Measurements from ENCODE around the gene BPHL.

GRCh38 chr6:3088446-3088845 lies 30.1 kb upstream of the BPHL start:
- TF ChIP-seq EP300 (IDR thresholded peaks at IDR 0.05) (no peak), CTCF (IDR thresholded peaks at IDR 0.05) (no peak), POLR2A (IDR thresholded peaks at IDR 0.05) (no peak)

Data from sigmoid colon (tissue), 4 donors.